K562 (cell line): ENCODE data around the gene ZNF584. TPM values are rescaled to one million over a fixed set of nuclear protein-coding genes. Genes with fewer than 3 reads are reported as not detected.
A peak's percentile ranks its signal among the peaks of the same experiment; 100 is the strongest.

Experiments used
- AFF1 ChIP-seq, 2 experiments: fragments of 450-650 bp; IDR thresholded peaks; 2 replicates each; pipeline ENCODE4 v1.6.1; 2018; ENCODE audit warnings: mild to moderate bottlenecking in 2 of 2, low read depth in 1 of 2; ENCODE audit not compliant: partially characterized antibody in 2 of 2
- CBFA2T2 ChIP-seq: fragments of 450-650 bp; conservative IDR thresholded peaks from 2 replicates; pipeline ENCODE4 v1.6.1; 2017; ENCODE audit warnings: mild to moderate bottlenecking
- CREB1 ChIP-seq, 2 experiments: sonication (generic) in 1 of 2; formaldehyde crosslinking in 1 of 2; IDR thresholded peaks; 2 replicates each; pipeline versions ENCODE4 v1.6.1 to v1.8.0; 2012 to 2022; ENCODE audit warnings: inconsistent platforms in 1 of 2, mild to moderate bottlenecking in 1 of 2, missing genetic modification reagents in 1 of 2, moderate library complexity in 1 of 2
- CSDE1 ChIP-seq, 2 experiments: fragments of 450-650 bp; IDR thresholded peaks; 2 replicates each; pipeline ENCODE4 v1.6.1; 2016; ENCODE audit warnings: mild to moderate bottlenecking in 1 of 2
- FOXA1 ChIP-seq: fragments of 450-650 bp; IDR thresholded peaks from 2 replicates; pipeline ENCODE4 v1.6.1; 2016; ENCODE audit warnings: mild to moderate bottlenecking, borderline replicate concordance
- HMBOX1 ChIP-seq: sonication (generic); IDR thresholded peaks from 2 replicates; pipeline ENCODE4 v1.6.1; 2016
- PHB2 ChIP-seq: fragments of 450-650 bp; IDR thresholded peaks from 2 replicates; pipeline ENCODE4 v1.6.1; 2017; ENCODE audit warnings: low read depth
- PHF21A ChIP-seq: fragments of 450-650 bp; IDR thresholded peaks from 2 replicates; pipeline ENCODE4 v1.6.1; 2017; ENCODE audit warnings: low read depth, borderline replicate concordance
- SNIP1 ChIP-seq: fragments of 450-650 bp; IDR thresholded peaks from 2 replicates; pipeline ENCODE4 v1.7.1; 2017; ENCODE audit warnings: low read depth, mild to moderate bottlenecking
- SUPT5H ChIP-seq: fragments of 450-650 bp; IDR thresholded peaks from 2 replicates; pipeline ENCODE4 v1.6.1; 2016
- THRB ChIP-seq: fragments of 450-650 bp; formaldehyde crosslinking; conservative IDR thresholded peaks from 2 replicates; pipeline ENCODE4 v1.4.0; 2022; ENCODE audit warnings: mild to moderate bottlenecking, missing genetic modification characterization
- USF1 ChIP-seq: sonication (generic); formaldehyde crosslinking; IDR thresholded peaks from 2 replicates; pipeline ENCODE4 v1.9.0; 2022; ENCODE audit warnings: mild to moderate bottlenecking, missing genetic modification reagents
- ZNF12 ChIP-seq: sonication (generic); formaldehyde crosslinking; IDR thresholded peaks from 2 replicates; pipeline ENCODE4 v1.4.0; 2020; ENCODE audit warnings: mild to moderate bottlenecking, missing genetic modification reagents
- ZNF780A ChIP-seq: fragments of 250-450 bp; sonication (Bioruptor Pico); IDR thresholded peaks from 2 replicates; pipeline ENCODE4 v1.5.0; 2021; ENCODE audit warnings: mild to moderate bottlenecking
- polyA plus RNA-seq, 8 experiments: library from polyadenylated mRNA; depleted of rRNA in 4 of 8; stranded (reverse) in 5 of 8; unstranded in 3 of 8; fragments of >200 nt; fragmentation: Nextera tagmentation in 2 of 8; fragmentation: Illumina TruSeq in 1 of 8; extraction: Ambion mirVana in 2 of 8; extraction: Trizol in 1 of 8; gene quantifications; 2 replicates each; pipeline versions ENCODE4 v1.2.1 to v1.2.3, GENCODE V29; 2011 to 2014; ENCODE audit warnings: inconsistent platforms in 1 of 8, missing spikeins in 1 of 8
- total RNA-seq, 7 experiments: library from RNA; depleted of rRNA in 6 of 7; stranded (reverse); fragments of >200 nt in 6 of 7; fragmentation: Illumina TruSeq in 2 of 7; extraction: Trizol in 2 of 7; gene quantifications; 2 replicates each; pipeline versions ENCODE4 v1.2.1 to v1.2.3, GENCODE V29; 2011 to 2021; ENCODE audit warnings: low replicate concordance in 1 of 7
- TF ChIP-seq, protein P1 (sequence below): fragments of 450-650 bp; conservative IDR thresholded peaks from 2 replicates; pipeline ENCODE4 v1.6.1; 2016; ENCODE audit warnings: missing genetic modification characterization, low read depth, mild to moderate bottlenecking, control low read depth, missing compliant biosample characterization
- TF ChIP-seq, protein P2 (sequence below): sonication (generic); formaldehyde crosslinking; IDR thresholded peaks from 2 replicates; pipeline ENCODE4 v1.8.0; 2022; ENCODE audit warnings: missing genetic modification reagents, mild to moderate bottlenecking, moderate library complexity, borderline replicate concordance

Gene ZNF584
- total and polyA plus RNA-seq, 9 of the 15 experiments (the other 6 are each of a cell fraction or from before 2014, with no cell fraction given) = 5.8 to 43.4 (median 24.6) TPM

DNA sequence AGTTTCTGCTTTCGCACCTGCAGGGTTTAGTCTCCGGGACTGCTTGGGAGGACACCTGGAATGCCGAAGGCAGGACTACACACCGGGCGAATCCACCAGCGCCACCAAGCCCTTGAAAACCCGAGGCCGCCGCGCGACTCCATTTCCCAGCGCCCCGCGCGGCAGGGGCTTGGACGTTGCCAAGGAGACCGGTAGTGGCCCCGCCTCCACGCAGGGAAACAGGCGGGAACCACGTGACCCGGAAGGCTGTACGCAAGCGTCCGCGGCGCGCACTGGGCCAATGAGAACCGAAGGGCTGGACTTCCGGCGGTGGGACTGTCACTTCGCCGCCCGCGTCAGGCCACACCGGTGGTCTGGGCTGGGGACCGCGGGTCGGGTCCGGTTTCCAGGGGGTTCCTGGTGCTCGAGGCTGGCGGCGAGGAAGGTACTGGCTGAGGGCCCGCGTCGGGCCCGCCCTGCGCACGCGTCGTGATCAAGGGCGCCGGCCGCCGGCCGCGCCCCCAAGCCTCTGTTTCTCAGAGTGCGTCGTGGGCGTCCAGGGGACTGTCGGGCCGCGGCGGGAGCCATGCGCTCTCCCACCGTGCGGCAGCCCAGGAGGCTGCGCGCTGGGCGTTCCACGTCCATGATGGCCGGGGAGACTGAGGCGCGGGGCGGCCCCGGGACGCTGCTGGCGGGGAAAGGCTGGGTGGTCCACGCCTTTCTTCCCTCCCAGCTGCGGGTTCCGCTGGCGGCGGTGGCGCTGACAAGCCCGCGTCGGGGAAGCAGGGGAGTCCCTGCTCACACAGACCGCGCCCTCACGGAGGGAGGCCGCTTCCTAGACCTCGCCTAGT, 58.5 kb downstream of the ZNF584 start, which contains the start of gene ZNF324 (continued):
- TF ChIP-seq AFF1 (IDR thresholded peaks at IDR 0.05; ENCODE audit: low read depth in 1 of 2, partially characterized antibody in 2 of 2) (peak in 1 of 2 experiments; percentile 70), CSDE1 (IDR thresholded peaks at IDR 0.05) (peak in 1 of 2 experiments; percentile 55; a peak in 1 of 4 replicates), FOXA1 (no peak), THRB (no peak), HMBOX1 (no peak), USF1 (CRISPR knock-in tag) (peak; percentile 97), SUPT5H (peak; percentile 79), SNIP1 (no peak), ZNF12 (no peak), PHB2 (no peak), CBFA2T2 (peak; percentile 92), CREB1 (IDR thresholded peaks at IDR 0.05) (peak; percentile 77), CREB1 (CRISPR knock-in tag; IDR thresholded peaks at IDR 0.05) (peak; percentile 85), ZNF780A (CRISPR knock-in tag) (no peak), PHF21A (no peak)
- TF ChIP-seq, protein P1, sequence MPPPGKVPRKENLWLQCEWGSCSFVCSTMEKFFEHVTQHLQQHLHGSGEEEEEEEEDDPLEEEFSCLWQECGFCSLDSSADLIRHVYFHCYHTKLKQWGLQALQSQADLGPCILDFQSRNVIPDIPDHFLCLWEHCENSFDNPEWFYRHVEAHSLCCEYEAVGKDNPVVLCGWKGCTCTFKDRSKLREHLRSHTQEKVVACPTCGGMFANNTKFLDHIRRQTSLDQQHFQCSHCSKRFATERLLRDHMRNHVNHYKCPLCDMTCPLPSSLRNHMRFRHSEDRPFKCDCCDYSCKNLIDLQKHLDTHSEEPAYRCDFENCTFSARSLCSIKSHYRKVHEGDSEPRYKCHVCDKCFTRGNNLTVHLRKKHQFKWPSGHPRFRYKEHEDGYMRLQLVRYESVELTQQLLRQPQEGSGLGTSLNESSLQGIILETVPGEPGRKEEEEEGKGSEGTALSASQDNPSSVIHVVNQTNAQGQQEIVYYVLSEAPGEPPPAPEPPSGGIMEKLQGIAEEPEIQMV = peak; percentile 83
- TF ChIP-seq, protein P2, sequence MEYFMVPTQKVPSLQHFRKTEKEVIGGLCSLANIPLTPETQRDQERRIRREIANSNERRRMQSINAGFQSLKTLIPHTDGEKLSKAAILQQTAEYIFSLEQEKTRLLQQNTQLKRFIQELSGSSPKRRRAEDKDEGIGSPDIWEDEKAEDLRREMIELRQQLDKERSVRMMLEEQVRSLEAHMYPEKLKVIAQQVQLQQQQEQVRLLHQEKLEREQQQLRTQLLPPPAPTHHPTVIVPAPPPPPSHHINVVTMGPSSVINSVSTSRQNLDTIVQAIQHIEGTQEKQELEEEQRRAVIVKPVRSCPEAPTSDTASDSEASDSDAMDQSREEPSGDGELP = peak; percentile 79; the same call in 1 of the 2 replicates
